Cardiac fibroblast (primary cell): ENCODE measurements around the gene RSPH6A.

Experiments used
- DNase-seq, 2 donors: peaks; one replicate each; pipeline versions ENCODE4 v3.0.0 to v3.0.0-alpha.2; 2010; ENCODE audit warnings: low read depth in 2 of 2
- H3K4me3 ChIP-seq, 2 donors: replicated peaks in 1 of 2; 1 replicate in 1 of 2; 2 replicates in 1 of 2; pipeline ENCODE4 v1.5.1; 2011; ENCODE audit warnings: low read depth in 2 of 2, low read length in 2 of 2, mild to moderate bottlenecking in 2 of 2, moderate library complexity in 1 of 2
- CTCF ChIP-seq: IDR thresholded peaks from one replicate; pipeline ENCODE4 v1.5.1; 2011; ENCODE audit warnings: low read depth, mild to moderate bottlenecking, low read length, inconsistent platforms

The RSPH6A gene

DNA sequence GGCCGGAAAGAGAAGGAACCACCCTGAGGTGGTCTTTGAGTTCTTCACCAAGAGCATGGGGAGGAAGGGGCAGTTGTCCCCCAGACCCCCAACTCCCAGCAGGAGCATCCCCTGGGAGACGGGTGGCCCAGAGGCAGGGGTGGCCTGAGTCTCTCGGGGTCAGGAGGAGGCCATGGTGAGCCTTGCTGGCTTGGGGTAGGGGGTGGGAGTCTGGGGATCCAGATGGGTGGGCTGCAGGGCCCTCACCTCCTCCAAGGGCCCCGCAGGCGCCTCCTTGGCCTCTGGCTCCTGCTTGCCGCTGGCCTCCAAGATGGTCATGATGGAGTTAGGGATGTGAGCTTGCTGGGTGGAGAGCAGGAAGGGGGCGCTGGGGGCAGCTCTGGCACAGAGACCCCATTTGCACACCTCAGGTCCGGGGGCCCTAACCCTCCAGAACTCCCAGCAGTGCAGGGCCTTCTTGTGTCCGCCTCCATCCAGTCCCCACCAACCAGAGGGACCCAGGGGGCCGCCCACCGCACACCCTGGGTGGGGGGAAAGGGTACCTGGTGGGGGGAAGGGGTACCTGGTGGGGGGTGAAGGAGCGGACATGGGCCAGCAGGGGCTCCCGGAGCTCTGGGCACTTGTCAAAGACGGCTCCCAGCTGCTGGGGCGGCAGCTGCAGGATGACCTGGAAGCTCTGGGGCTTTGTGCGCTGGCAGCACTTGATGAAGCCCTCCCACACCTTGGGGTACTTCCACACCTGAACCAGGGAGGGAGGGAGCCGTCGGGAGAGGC, 1.3 kb upstream of the RSPH6A start:
- TF ChIP-seq CTCF: no peak

DNA sequence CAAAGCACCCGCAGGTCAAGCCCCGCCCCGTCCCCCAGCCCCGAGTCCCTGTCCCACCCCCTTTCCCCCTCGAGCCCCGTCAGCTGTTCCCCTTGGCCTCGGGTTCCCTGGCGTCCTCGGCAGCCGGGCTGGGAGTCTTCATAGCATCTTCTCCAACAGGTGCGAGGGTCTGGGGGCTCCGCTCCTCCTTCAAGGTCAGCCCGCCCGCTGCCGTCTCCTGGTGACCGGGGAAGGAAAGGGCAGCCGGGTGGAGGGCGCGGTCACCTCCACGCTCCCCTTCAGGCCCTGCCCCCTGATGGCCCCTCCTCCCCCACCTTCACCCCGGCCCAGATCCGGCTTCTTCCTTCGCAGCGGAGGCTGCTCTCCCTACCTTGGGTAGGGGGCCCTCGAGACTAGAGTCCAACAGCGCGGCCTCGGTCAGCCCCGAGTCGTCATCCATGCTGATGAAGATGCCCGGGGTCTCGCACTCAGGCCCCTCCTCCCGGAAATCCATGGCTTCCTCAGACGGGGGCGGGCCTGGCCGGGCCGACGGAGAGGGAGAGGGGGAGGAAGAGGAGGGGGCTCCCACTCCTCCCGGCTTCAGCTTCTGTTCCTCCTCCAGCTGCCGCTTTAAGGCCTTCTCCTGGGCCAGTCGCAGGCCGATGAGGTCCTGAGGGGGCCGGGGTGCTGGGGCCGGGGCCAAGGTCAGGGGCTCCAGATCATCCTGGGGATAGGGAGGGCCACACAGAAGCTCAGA, 541 bp upstream of the RSPH6A start:
- DNase-seq: no peak
- no peak for TF ChIP-seq CTCF
- no peak overlapping the region for H3K4me3 ChIP-seq

More for the DNA sequence above, 1.3 kb upstream of the RSPH6A start:
- no peak for DNase-seq
- no peak overlapping the region for H3K4me3 ChIP-seq

DNA sequence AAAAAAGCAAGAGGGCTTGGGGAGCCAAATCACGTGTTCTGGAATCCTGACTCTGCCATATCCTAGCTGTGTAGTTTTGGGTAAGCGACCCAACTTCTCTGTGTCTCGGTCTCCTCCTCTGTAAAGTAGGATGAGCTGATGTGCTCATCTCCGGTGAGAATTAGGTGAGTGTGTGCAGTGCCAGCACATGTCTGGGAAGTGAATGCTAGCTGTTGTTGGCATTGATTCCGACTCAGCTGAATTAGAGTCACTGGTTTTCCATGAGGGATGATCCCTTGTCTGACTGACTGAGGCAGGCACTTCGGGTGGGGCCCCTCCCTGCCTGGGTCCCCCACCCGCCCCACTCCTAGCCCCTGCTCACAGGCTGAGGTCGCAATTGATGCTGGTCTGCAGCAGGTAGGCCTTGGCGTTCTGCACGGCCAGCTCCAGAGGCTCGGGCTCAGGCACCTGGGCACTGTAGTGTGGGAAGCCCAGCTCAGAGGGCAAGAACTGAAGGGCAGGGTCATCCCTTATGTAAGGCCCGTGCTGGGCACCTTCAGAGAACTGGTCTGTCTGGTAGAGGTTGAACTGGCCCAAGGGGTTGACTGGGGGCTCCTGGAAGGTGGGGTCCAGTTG, 835 bp downstream of the RSPH6A start:
- no peak for TF ChIP-seq CTCF
- no peak overlapping the region for H3K4me3 ChIP-seq
- no peak for DNase-seq

GRCh38 chr19:45812297-45812696, 2.8 kb downstream of the RSPH6A start:
- no peak overlapping the region for H3K4me3 ChIP-seq
- no peak for TF ChIP-seq CTCF
- DNase-seq: no peak

- peak; percentile 74 to 81 for DNase-seq
- TF ChIP-seq CTCF: no peak
- no peak overlapping the region for H3K4me3 ChIP-seq
Observed at GRCh38 chr19:45809643-45810159, 5.4 kb downstream of the RSPH6A start.

DNA sequence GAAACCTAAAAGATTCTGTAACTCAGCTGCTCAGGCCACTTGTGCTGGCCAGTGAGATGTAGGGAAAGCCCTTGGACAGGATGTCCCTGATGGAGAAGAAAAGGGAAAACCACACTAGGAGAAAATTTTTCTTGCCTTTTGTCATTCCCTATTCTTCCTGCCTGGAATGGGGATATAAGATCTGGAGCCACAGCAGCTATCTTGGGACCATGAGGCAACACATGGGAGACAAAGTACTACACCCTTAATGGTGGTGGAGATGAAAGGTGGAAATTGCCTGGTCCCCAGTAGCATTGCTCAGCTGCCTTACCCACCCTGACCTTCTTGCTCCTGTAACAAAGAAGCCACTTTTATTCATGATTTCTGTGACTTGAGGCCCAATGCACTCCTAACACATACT, 9.4 kb downstream of the RSPH6A start:
- no peak for DNase-seq
- TF ChIP-seq CTCF: no peak
- H3K4me3 ChIP-seq: no peak overlapping the region
